ENCODE data around the gene EPS15. TPM values are rescaled to one million over a fixed set of nuclear protein-coding genes. Genes with fewer than 3 reads are reported as not detected.

EPS15 gene
- total and polyA plus RNA-seq, 2 of the 8 experiments (the other 6 are each of a cell fraction or from before 2014, with no cell fraction given), result 15.9 to 57.2 TPM

DNA sequence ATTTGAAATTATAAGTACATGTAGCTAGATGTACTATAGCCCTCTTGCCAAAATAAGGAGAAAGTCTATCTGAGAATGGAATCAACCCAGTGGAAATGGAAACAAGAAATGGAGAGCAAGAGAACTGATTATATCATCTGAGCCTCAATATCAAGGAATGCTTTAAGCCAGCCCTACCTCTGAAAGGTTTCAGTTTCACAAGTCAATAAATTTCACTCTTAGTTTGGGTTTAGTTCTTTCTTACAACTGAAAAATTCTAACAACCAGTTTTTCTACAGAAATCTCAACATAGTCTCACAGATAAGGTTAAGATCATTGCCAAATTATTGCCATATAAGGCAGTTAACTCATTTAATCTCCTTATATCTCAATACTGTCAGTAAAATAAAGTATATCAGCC is 80.0 kb downstream of the EPS15 start:
- POLR2A ChIA-PET (ENCODE audit: partially characterized antibody), result no interaction called here
- no peak overlapping the region for H3K56ac ChIP-seq (replicated peaks; ENCODE audit: insufficient read length, low read depth, low read length)
- no peaks in the 10 kb centered on the region for H3K23me2 ChIP-seq (ENCODE audit: low read depth, low read length)
- H3K79me2 ChIP-seq (ENCODE audit: control insufficient read depth in 1 of 2, insufficient read depth in 2 of 2, low read length in 2 of 2), result no peaks in the 10 kb centered on the region
- no peak overlapping the region for H3K18ac ChIP-seq (ENCODE audit: extremely low read depth, low read length)
- H3K4me1 ChIP-seq (replicated peaks in 1 of 4; ENCODE audit: control insufficient read depth in 3 of 4, insufficient read depth in 4 of 4, low read length in 3 of 4), result no peaks in the 10 kb centered on the region; a peak in 1 of 7 replicates
- CTCF ChIA-PET (ENCODE audit: partially characterized antibody), result no interaction called here
- no peak overlapping the region for H3K27ac ChIP-seq (ENCODE audit: low read depth, low read length)
- H3K27me3 ChIP-seq (replicated peaks in 1 of 4; ENCODE audit: control insufficient read depth in 3 of 4, extremely low read depth in 1 of 4, insufficient read depth in 3 of 4, low read length in 3 of 4), result peaks cover 0 to 1% (median 0%) of the 10 kb centered on the region in 4 experiments; a peak in 1 of 7 replicates
- H4K91ac ChIP-seq (replicated peaks; ENCODE audit: insufficient read length, low read length), result no peak overlapping the region
- peaks cover 0 to 8% (median 2%) of the 10 kb centered on the region in 4 experiments; a peak in 2 of 8 replicates for H3K36me3 ChIP-seq (ENCODE audit: control insufficient read depth in 2 of 4, insufficient read depth in 4 of 4, low read length in 3 of 4)
- H3K23ac ChIP-seq (ENCODE audit: insufficient read length), result no peak overlapping the region
- FAIRE-seq (no peak), DNase-seq (ENCODE audit: low read depth in 1 of 2, low spot score in 2 of 2) (no peak)
- H3K79me1 ChIP-seq (ENCODE audit: low read depth, low read length), result no peaks in the 10 kb centered on the region
- no peak overlapping the region for H2AFZ ChIP-seq (ENCODE audit: low read length)
- H4K20me1 ChIP-seq (replicated peaks in 1 of 2; ENCODE audit: control insufficient read depth in 1 of 2, insufficient read depth in 2 of 2, low read length in 2 of 2), result no peaks in the 10 kb centered on the region
- H3K9me3 ChIP-seq (ENCODE audit: insufficient read depth in 2 of 2, low read depth in 1 of 2, low read length in 1 of 2), result no peaks in the 10 kb centered on the region
- H3K4ac ChIP-seq (replicated peaks; ENCODE audit: insufficient read length, low read depth, low read length), result no peak overlapping the region
- no peak overlapping the region for H3K4me3 ChIP-seq (ENCODE audit: extremely low read depth in 1 of 4, insufficient read depth in 2 of 4, low read depth in 3 of 4, low read length in 4 of 4)
- no peak overlapping the region for H2BK120ac ChIP-seq (replicated peaks; ENCODE audit: low read depth, low read length)
- no peak overlapping the region for H2AK5ac ChIP-seq (ENCODE audit: low read depth, low read length)
- H3K14ac ChIP-seq (ENCODE audit: insufficient read length), result no peak overlapping the region
- H4K5ac ChIP-seq (ENCODE audit: insufficient read length, low read depth, low read length), result no peak overlapping the region
- no peak overlapping the region for H4K8ac ChIP-seq (ENCODE audit: extremely low read depth, insufficient read depth, low read length)
- H2BK15ac ChIP-seq (ENCODE audit: low read length), result no peak overlapping the region
- H2BK5ac ChIP-seq (ENCODE audit: low read depth, low read length), result no peak overlapping the region
- H3K9ac ChIP-seq (replicated peaks in 1 of 4; ENCODE audit: extremely low read depth in 1 of 4, low read depth in 3 of 4, low read length in 3 of 4), result no peak overlapping the region
- no peak overlapping the region for H2BK20ac ChIP-seq (ENCODE audit: low read length)
- H2BK12ac ChIP-seq (ENCODE audit: low read depth, low read length), result no peak overlapping the region
- H3K4me2 ChIP-seq (ENCODE audit: insufficient read depth in 1 of 2, low read depth in 2 of 2, low read length in 2 of 2), result no peak overlapping the region
- no peak for TF ChIP-seq CBX8 (IDR thresholded peaks at IDR 0.05; ENCODE audit: borderline replicate concordance, low read depth, low read length)
- TF ChIP-seq, protein P1, sequence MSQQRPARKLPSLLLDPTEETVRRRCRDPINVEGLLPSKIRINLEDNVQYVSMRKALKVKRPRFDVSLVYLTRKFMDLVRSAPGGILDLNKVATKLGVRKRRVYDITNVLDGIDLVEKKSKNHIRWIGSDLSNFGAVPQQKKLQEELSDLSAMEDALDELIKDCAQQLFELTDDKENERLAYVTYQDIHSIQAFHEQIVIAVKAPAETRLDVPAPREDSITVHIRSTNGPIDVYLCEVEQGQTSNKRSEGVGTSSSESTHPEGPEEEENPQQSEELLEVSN (IDR thresholded peaks at IDR 0.05), result no peak
- no peak for TF ChIP-seq POU5F1 (IDR thresholded peaks at IDR 0.05; ENCODE audit: low read depth, low read length)
- no peak for TF ChIP-seq MAFK (IDR thresholded peaks at IDR 0.05; ENCODE audit: low read depth, low read length)
- no peak for TF ChIP-seq TBP (IDR thresholded peaks at IDR 0.05; ENCODE audit: low read depth, low read length)
- TF ChIP-seq BRCA1 (IDR thresholded peaks at IDR 0.05; ENCODE audit: low read depth, low read length), result no peak
- TF ChIP-seq SP2 (IDR thresholded peaks at IDR 0.05; ENCODE audit: low read length), result no peak
- no peak for TF ChIP-seq SIN3A (conservative IDR thresholded peaks at IDR 0.05 in 1 of 2, IDR thresholded peaks at IDR 0.05 in 1 of 2; ENCODE audit: low read depth in 1 of 2, low read length in 2 of 2)
- TF ChIP-seq RXRA (IDR thresholded peaks at IDR 0.05; ENCODE audit: insufficient read depth, low read depth, low read length), result no peak
- no peak for TF ChIP-seq CHD1 (IDR thresholded peaks at IDR 0.05; ENCODE audit: low read depth, low read length)
- TF ChIP-seq KDM4A (IDR thresholded peaks at IDR 0.05; ENCODE audit: low read depth, low read length, severe bottlenecking), result no peak
- TF ChIP-seq CBX5 (IDR thresholded peaks at IDR 0.05; ENCODE audit: low read depth, low read length), result no peak
- no peak for TF ChIP-seq POLR2A (IDR thresholded peaks at IDR 0.05; ENCODE audit: control extremely low read depth in 1 of 2, low read depth in 2 of 2, low read length in 2 of 2)
- TF ChIP-seq, protein P2, sequence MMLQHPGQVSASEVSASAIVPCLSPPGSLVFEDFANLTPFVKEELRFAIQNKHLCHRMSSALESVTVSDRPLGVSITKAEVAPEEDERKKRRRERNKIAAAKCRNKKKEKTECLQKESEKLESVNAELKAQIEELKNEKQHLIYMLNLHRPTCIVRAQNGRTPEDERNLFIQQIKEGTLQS (IDR thresholded peaks at IDR 0.05; ENCODE audit: insufficient read depth, low read depth, low read length), result no peak

Measured in H1 (cell line).